ENCODE data around the gene HIF1AN. TPM values are rescaled to one million over a fixed set of nuclear protein-coding genes. Genes with fewer than 3 reads are reported as not detected.

Gene HIF1AN
- total RNA-seq, 1 donor, result 14.2 TPM

DNA sequence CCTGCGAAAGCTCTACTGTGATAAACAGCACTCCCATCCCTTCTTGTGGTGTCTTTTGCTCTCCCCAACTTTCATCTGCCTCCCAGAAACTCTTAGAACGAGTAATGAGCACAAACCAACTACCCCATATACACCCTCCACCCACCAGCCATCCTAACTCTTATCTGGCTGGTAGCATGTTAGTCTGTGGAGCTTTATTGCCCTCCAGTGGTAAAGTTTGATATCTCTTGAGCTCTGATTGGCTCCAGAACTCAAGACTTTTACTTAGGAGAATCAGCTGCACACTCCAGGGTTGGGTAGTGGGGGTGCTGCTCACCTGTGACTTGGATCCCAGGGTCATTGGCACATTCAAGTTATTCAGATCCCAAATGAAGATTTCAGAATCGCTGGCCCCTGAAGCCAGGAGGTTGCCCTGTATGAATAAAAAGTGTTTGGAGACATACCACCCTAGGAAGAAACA, 27.0 kb upstream of the HIF1AN start:
- peak; percentile 61 for DNase-seq (ENCODE audit: low read depth)
- TF ChIP-seq, protein P1, sequence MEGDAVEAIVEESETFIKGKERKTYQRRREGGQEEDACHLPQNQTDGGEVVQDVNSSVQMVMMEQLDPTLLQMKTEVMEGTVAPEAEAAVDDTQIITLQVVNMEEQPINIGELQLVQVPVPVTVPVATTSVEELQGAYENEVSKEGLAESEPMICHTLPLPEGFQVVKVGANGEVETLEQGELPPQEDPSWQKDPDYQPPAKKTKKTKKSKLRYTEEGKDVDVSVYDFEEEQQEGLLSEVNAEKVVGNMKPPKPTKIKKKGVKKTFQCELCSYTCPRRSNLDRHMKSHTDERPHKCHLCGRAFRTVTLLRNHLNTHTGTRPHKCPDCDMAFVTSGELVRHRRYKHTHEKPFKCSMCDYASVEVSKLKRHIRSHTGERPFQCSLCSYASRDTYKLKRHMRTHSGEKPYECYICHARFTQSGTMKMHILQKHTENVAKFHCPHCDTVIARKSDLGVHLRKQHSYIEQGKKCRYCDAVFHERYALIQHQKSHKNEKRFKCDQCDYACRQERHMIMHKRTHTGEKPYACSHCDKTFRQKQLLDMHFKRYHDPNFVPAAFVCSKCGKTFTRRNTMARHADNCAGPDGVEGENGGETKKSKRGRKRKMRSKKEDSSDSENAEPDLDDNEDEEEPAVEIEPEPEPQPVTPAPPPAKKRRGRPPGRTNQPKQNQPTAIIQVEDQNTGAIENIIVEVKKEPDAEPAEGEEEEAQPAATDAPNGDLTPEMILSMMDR (IDR thresholded peaks at IDR 0.05; ENCODE audit: insufficient read depth, low read depth, low read length), result peak; percentile 74
- no peak overlapping the region for H3K4me3 ChIP-seq (ENCODE audit: low read depth, low read length)

DNA sequence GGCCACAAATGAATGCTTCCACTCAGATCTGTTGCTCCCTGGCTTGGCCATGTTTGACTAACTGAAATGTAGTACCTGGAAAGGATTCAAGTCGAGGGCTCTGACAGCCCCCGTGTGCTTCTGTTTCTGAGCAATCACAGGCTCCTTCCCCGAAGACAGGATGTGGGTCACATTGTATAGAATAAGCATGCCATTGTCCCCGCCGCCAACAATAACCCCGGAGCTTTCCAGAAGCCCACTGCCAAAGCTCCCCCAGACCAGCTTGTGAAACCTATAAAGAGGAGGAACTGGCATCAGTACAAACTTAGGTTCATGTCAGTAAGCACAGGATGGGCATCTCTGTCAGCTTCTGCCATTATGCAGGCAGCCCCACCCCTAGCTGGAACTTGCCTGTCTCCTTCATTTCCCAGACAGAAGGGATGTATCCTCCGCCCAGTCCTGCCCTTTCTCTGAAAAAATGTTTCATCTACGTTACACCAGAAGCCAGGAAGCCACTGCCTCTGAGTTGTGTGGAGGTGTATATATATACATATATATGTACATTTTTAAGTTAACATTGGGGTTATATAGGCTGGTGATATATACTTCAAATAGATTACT, 26.4 kb upstream of the HIF1AN start:
- H3K4me3 ChIP-seq (ENCODE audit: low read depth, low read length), result no peak overlapping the region
- TF ChIP-seq, protein P1 (IDR thresholded peaks at IDR 0.05; ENCODE audit: insufficient read depth, low read depth, low read length), result no peak
- no peak for DNase-seq (ENCODE audit: low read depth)

DNA sequence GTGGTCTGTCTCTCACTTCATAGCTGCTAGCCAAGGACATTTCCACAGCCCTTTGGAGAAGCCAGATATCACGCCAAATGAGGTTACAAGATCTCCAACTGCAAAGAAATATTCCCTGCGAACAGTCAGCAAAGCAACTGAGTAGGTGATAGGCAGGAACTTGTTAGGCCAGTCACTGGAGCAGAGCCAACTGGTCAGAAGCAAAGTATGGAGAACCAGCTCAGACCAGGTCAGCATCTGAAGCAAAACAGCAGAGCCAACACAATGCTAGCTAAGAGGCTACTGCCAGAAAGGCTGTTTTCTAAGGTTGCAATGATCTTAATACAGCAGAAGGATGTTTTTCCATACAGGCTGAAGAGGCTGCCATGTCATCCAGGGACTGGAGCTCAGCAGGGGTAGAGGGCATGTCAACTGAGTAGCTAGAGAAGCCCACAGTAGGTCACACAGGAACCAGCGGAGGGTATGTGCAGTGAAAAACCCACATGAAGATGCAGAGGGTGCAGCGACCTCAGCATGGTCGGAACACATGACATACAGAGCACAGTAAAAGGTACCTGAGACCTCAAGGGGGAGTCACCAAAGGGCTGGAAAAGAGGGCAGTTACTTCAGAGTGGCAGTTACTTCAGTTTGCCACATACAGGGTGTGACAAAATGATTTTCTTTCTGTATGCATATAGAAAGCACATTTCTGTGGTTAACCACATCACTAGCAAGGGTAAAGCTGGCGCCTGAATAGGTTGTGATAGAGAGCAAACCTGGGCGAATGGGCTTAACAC, 25.0 kb upstream of the HIF1AN start:
- H3K4me3 ChIP-seq (ENCODE audit: low read depth, low read length), result no peak overlapping the region
- TF ChIP-seq, protein P1 (IDR thresholded peaks at IDR 0.05; ENCODE audit: insufficient read depth, low read depth, low read length), result no peak
- DNase-seq (ENCODE audit: low read depth), result no peak

DNA sequence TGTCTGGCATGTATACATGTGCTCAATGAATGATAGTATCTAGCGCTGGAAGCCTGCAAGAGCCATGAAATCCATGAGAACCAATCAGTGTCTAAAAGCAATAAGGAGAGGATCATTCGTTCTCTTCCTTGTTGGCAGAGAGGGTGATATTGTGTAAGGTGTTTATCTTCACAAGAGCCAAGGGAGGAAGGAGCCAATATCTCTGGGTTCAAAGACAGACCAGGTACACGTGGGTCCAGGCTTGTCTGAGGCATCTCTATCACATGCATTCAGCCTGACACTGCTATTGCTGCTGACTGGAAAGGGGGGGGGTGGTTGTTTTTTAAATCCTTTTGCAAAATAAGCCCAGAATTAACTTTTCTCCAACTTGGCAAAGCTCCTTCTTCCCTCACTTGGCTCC, 20.1 kb upstream of the HIF1AN start:
- TF ChIP-seq, protein P1 (IDR thresholded peaks at IDR 0.05; ENCODE audit: insufficient read depth, low read depth, low read length), result no peak
- DNase-seq (ENCODE audit: low read depth), result no peak
- no peak overlapping the region for H3K4me3 ChIP-seq (ENCODE audit: low read depth, low read length)

DNA sequence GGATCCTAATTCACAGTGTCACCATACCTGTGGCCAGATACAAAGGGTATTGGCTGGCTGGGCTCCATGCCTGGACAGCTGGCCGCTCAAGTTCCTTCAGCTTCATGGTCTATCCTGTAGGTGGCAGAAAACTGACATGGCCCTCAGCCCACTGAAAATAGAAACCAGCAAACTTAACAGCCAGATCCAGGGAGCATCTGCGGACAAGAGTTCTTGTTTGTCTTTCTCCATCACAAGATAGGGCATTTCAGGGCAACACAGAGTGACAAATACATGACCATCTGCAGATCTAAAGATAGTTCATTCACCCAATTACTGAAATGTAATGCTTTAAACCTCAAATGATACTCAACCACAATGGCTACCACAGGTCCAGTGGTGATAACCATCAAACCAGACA, 18.9 kb upstream of the HIF1AN start:
- TF ChIP-seq, protein P1 (IDR thresholded peaks at IDR 0.05; ENCODE audit: insufficient read depth, low read depth, low read length), result no peak
- H3K4me3 ChIP-seq (ENCODE audit: low read depth, low read length), result no peak overlapping the region
- no peak for DNase-seq (ENCODE audit: low read depth)

DNA sequence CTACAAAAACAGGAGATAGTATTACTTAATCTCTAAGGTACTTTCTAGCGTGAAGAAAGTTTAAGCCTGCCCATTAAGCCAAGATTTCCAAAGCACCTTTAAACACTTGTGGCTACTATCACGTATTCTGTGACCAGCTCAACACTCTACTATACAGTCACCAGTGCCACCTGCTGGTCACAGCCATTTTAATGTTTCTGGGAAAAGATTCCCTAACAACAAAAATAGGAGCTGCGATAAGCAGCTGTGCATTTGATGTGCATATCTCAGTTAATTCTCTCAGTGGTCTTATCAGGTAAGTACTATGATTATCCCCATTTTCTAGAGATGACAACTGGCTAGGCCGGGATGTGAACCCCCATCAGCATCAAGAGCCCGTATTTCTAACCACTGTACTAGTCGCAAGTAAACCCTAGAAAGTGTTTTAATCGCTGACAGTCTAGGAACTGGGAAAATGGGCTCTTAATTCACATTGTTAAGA, 16.9 kb upstream of the HIF1AN start:
- peak overlapping the region; percentile 54 for H3K4me3 ChIP-seq (ENCODE audit: low read depth, low read length)
- TF ChIP-seq, protein P1 (IDR thresholded peaks at IDR 0.05; ENCODE audit: insufficient read depth, low read depth, low read length), result peak; percentile 69
- DNase-seq (ENCODE audit: low read depth), result peak; percentile 64

All from fibroblast of villous mesenchyme (primary cell).